GM19372 (cell line): ENCODE results near the gene RBMS1.

ENCODE experiments used
- ATAC-seq: cut with Tn5 transposase; IDR thresholded peaks from one replicate; pipeline ENCODE4 v1.9.1; 2021; ENCODE audit warnings: mild to moderate bottlenecking, low read depth, moderate library complexity; ENCODE audit not compliant: unreplicated experiment

Gene RBMS1

DNA sequence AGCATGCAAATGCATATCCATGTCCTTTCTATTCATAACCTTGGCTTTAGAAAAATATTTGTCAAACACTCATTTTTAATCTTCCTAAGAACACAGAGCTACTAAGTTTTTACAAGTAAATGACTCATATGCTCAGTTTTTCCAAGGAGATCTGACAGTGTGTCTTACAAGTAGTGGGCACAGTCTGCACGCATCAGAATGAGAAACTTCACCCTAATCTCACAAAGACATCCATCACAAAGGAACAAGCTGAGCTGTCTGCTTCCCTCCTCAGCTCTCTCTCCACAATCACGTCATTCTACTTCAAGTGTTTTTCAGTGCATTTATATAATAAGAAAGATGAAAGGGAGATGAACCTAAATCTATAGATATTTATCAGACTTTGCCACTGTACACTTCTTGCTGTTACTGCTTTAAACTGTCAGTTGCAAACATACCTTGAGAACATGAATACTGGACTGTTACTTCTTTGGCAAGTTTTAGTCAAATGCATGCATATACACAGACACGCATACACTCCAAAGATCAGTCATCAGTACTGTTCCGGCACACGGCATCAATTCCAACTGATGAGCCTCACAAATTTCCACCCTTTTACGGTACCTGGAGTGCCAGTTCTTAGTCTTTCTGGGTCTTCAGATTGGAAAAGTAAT is 75.7 kb downstream of the RBMS1 start:
- no peak for ATAC-seq

DNA sequence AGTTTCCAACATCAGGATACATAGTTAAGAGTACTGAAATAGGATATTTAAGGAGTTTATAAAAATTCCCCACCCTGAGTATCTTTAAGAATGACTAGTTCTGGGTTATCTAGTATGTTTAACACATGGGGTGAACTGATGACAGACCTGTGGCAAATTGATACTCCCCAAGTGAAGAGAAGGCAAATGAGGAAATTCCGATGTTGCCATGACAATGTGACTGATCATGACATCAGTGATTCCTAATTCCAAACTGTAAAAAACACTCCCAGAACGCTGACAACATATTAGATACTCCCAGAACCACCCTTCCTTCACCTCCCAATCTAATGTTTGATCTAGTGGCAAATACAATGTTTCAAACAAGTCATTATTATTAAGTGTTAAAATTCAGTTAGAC is 77.6 kb downstream of the RBMS1 start:
- ATAC-seq, result no peak

DNA sequence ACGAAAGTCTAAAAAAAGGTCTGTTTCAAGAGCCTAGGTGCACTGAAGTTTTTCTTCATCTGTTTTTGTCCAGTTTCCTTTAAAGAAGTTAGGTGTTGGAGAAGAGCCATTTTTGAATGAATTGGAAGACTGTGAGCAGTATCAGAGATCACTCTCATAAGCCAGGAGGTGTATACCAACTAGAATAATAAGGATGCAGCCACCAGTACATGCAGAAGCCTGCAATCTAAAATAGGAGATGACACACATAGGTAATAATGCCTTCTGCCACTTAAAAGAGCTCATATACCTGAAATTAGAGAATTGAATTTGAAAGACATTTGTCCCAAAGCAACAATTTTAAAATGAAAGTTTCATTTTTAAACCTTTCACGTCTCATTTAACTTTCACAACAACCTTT is 81.7 kb downstream of the RBMS1 start:
- no peak for ATAC-seq

DNA sequence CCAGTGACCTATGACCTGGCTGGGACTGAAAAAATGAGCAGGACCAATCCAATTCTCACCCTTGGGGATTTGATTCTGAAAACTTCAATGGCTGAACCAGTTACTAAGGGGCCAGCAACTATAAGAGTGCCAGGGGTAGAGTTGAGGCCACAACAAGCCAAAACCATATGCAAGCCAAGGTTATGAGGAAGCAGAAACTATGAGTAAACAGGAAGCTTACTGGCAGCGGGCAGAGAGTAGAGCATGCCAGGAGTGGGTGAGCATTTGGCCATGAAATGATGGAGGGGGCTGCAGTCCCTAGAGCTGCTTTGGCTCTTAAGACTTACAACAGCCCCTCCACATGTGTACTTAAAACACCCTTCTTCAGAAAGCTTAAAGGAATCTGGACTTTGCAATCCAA is 82.4 kb downstream of the RBMS1 start:
- ATAC-seq, result no peak

- no peak for ATAC-seq
These were observed 84.1 kb downstream of the RBMS1 start for GRCh38 chr2:160409480-160409879.

- no peak for ATAC-seq
These were observed 84.7 kb downstream of the RBMS1 start for GRCh38 chr2:160408959-160409291.

DNA sequence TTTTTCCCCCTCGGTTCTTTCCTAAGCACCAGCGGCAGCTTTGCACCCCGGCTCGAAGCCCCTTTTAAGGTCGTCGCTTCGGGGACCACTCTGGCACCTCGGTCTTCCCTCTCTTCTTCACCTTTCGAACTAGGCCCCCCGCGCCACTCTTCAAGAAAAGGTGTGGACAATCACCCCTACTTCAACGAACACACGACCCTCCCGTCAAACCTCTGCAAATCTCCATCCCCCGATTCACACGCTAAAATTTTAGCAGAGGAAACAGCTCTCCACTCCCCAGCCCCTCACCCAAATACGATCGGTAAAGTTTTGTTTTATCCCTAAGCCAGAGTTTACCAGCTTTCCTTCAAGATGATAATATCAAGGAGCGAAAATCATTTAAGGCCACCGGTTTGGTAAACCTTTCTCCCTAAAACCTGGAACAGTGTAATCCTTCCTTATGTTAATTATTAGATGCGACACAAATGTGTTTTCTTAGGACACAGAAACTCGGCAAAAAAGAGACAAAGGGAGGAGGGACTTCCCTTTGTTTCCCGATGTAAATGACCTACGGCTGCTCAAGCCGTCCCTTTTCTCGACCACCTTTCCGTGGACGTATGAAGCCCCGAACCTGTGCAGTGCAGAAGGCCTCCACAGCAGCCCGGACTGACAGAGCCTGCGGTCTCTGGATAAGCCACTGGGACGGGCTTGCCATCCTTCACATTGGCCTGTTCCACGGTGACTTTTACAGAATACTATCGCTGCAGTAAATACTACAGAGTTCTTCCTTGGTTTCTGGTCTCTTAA is 85.2 kb downstream of the RBMS1 start:
- no peak for ATAC-seq

DNA sequence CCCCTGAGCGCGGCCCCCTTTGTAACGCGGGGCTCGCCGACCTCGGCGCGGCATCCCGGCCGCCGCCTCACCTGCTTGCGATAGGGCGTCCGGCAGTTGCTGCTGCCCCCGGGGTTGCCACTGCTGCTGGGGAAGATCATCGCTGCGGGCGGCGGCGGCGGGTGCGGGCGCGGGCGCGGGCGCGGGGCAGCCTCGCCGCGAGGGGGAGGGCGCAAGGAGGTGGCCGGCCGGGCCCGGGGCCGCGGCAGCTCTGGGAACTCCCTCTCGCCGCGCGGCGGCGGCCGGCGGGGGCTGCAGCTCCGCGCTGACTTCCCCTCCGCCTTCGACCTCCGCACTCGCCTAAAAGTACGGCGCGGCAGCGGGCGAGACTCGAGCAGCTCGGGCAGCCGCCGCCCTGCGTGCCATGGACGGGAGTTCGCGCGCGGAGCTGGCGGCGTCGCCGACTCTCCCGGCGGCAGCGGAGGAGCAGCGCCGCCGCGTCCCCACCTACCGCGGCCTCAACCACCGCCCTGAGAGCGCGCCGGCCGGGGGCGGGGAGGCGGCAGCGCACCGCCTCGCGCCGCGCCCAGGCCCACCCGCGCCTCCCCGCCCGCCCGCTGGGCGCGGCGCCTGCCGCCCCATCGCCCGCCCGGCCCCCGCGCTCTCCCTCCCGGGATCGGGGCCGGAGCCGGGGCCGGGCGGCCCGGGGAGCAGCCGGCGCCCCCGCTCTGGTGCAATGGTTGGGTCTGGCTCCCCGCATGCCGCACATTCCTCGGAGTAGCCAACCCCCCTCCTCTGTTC is 86.0 kb downstream of the RBMS1 start:
- peak; percentile 61 for ATAC-seq

DNA sequence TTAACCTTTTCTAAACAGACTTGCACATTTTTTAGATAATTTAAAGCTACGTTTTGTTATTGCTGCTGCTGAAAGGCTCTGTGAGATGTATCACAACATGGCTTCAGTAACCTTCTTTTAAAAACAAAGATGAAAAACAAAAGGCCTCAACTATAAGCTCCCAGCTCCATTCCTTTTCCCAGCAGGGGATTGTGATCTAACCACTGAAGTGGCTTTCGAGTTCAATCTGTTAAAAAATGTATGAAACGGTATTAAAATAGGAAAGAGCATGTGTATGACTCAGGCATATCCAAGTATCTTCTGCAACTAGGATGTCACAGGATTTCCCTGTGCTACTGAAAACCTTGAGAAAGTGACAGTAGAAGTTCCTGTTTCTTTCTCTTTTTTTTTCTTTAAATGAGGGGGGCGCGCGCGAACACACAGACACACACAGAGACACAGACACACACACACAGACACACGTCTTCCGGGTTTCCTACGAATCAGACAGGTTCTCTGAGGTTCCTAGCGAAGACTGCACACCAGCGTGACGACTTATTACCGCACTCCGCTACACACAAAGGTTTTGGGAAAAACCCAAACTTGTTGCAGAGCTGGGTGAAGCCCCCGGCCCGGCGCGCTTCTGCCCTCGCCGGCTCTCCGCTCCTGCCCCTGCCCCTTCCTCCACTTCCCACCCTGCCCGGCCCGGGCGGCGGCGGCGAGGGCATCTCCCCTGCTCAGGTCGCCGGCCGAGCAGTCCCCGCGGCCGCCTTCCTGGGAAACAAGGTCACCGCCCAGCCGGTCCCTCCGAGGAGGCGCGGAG is 86.8 kb downstream of the RBMS1 start:
- ATAC-seq, result peak; percentile 56

GRCh38 chr2:160405077-160405867 is 88.3 kb downstream of the RBMS1 start:
- no peak for ATAC-seq

- ATAC-seq, result no peak
These were observed 90.3 kb downstream of the RBMS1 start for GRCh38 chr2:160402997-160403979.

DNA sequence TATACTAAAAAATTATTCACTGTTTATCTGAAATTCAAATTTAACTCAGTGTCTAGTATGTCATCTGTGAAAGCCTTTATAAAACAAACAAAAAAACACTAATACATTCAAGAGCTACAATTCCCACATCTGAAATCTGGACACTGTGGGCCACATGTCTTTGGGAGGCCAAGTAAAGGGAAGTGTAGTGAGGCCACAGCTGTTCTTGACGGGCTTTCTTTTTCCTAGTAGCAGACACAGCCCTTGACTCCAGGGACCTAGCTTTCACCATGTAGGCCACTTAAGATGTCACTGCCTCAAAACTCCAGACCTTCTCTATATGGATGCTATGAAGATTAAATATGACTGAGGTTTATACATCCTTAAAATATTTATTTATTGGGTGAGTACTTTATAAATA is 91.1 kb downstream of the RBMS1 start:
- no peak for ATAC-seq

DNA sequence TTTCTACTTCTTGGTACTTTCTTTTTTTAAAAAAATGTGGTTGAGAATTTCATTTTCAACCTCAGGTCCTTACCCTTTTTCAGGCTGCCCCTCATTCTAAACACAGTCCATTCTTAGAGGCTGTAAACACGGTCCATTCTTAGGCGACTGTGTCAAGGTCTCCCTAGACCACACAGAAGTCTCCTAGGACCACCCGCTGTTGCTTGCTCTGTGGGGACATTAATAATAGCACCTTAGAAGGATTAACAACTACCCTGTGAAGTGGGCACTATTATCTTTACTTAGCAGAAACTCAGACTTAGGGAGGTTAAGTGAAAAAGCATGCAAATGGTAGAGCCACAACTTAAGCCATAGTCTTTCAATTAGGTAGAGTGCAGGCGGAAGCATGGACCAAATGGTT is 91.7 kb downstream of the RBMS1 start:
- ATAC-seq, result no peak

DNA sequence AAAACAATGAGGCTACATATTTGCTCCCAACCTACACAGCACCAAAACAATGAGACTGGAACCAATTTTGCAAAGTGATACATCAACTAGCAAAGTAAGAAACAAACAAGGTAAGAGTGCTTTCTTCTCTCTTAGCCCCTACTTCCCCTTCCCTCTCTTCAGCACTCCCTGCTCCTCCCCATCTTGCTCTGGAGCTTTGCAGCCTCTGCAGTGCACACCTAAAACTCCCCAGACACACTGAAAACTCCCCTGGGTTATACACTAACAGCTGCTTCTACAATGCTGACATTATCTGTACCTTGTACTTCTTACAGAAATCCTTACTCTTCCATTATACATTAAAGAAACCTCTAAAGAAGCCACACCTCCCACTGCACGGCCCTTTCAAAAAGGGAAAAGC is 93.7 kb downstream of the RBMS1 start:
- no peak for ATAC-seq

DNA sequence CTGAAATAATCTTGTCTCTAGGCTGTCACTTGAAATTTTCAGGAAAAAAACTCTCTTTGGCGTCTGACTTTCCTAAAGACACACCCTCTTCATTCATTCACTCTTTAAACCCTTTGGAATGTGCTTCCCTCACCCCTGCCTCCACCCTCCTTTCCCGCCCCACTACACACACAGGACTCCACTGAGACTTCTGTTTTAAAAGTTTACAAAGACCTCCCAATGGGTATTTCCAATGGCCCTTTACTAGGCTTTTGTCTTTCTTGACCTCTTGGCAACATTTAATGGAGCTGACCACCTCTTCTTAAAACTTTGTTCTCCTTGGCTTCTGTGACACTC is 96.1 kb downstream of the RBMS1 start:
- no peak for ATAC-seq

- ATAC-seq, result peak; percentile 98
These were observed 99.5 kb downstream of the RBMS1 start for GRCh38 chr2:160394153-160394552.

DNA sequence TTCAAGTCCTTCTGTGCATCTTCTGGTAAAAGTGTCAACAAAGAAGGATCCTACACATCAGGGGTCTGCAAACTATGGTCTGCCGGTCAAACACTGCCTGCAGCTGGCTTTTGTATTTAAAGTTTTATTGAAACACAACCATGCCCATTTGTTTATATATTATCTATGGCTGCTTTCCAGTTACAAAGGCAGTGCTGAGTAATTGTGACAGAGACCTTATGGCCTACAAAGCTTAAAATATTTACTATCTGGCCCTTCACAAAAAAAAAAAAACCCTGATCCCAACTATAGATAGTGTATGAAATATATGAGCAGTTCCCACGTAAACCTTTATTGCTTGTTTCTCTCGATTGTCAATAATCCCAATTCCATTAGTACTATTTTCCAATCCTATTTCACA is 101.4 kb downstream of the RBMS1 start:
- no peak for ATAC-seq

GRCh38 chr2:160390544-160391455 is 102.8 kb downstream of the RBMS1 start:
- no peak for ATAC-seq
